GM18519 (cell line): ENCODE results near the gene MARCHF3.
A peak's percentile ranks its signal among the peaks of the same experiment; 100 is the strongest.

Source experiments
- ATAC-seq: cut with Tn5 transposase; IDR thresholded peaks from one replicate; pipeline ENCODE4 v1.9.1; 2021; ENCODE audit warnings: mild to moderate bottlenecking, moderate library complexity; ENCODE audit not compliant: unreplicated experiment, low FRiP score

Gene MARCHF3

GRCh38 chr5:126888175-126888574 is 142.2 kb downstream of the MARCHF3 start:
- no peak for ATAC-seq

GRCh38 chr5:126884269-126884819 is 146.0 kb downstream of the MARCHF3 start:
- no peak for ATAC-seq

- no peak for ATAC-seq
Observed at GRCh38 chr5:126883564-126884245, 146.7 kb downstream of the MARCHF3 start.

- ATAC-seq, result no peak
Observed at GRCh38 chr5:126881821-126882600, 148.3 kb downstream of the MARCHF3 start.

- ATAC-seq, result no peak
Observed at GRCh38 chr5:126878634-126879033, 151.7 kb downstream of the MARCHF3 start.

- ATAC-seq, result no peak
Observed at GRCh38 chr5:126878085-126878484, 152.3 kb downstream of the MARCHF3 start.

- no peak for ATAC-seq
Observed at GRCh38 chr5:126877602-126878001, 152.8 kb downstream of the MARCHF3 start.

GRCh38 chr5:126875303-126875785 is 155.0 kb downstream of the MARCHF3 start:
- ATAC-seq, result no peak

GRCh38 chr5:126872561-126873354 is 157.6 kb downstream of the MARCHF3 start:
- ATAC-seq, result no peak

GRCh38 chr5:126871441-126871840 is 158.9 kb downstream of the MARCHF3 start:
- no peak for ATAC-seq

GRCh38 chr5:126869005-126869451 is 161.3 kb downstream of the MARCHF3 start:
- ATAC-seq, result peak; percentile 68

- ATAC-seq, result no peak
Observed at GRCh38 chr5:126868338-126869004, 161.9 kb downstream of the MARCHF3 start.

GRCh38 chr5:126866851-126867636 is 163.3 kb downstream of the MARCHF3 start:
- no peak for ATAC-seq

GRCh38 chr5:126865299-126865698 is 165.1 kb downstream of the MARCHF3 start:
- no peak for ATAC-seq

- no peak for ATAC-seq
Observed at GRCh38 chr5:126864042-126864688, 166.2 kb downstream of the MARCHF3 start.

GRCh38 chr5:126863402-126863801 is 167.0 kb downstream of the MARCHF3 start:
- no peak for ATAC-seq

GRCh38 chr5:126858441-126858840 is 171.9 kb downstream of the MARCHF3 start:
- no peak for ATAC-seq

GRCh38 chr5:126857472-126858410 is 172.6 kb downstream of the MARCHF3 start:
- ATAC-seq, result no peak
